A673 (cell line): ENCODE results near the gene ZDHHC7.

Source experiments
- EZH2 ChIP-seq: fragments of 200-600 bp; sonication (generic); IDR thresholded peaks from 2 replicates; pipeline ENCODE4 v1.6.1; 2017; ENCODE audit warnings: borderline replicate concordance, low read depth, mild to moderate bottlenecking, mixed read lengths, antibody characterized with exemption, low read length; ENCODE audit not compliant: poor library complexity, severe bottlenecking
- TF ChIP-seq, protein P1 (sequence below): fragments of 300-800, 200-600 bp; sonication (generic); conservative IDR thresholded peaks from 2 replicates; pipeline ENCODE4 v1.5.1; 2017; ENCODE audit warnings: low read depth, mild to moderate bottlenecking, antibody characterized with exemption, low read length, moderate library complexity, mixed read lengths

DNA sequence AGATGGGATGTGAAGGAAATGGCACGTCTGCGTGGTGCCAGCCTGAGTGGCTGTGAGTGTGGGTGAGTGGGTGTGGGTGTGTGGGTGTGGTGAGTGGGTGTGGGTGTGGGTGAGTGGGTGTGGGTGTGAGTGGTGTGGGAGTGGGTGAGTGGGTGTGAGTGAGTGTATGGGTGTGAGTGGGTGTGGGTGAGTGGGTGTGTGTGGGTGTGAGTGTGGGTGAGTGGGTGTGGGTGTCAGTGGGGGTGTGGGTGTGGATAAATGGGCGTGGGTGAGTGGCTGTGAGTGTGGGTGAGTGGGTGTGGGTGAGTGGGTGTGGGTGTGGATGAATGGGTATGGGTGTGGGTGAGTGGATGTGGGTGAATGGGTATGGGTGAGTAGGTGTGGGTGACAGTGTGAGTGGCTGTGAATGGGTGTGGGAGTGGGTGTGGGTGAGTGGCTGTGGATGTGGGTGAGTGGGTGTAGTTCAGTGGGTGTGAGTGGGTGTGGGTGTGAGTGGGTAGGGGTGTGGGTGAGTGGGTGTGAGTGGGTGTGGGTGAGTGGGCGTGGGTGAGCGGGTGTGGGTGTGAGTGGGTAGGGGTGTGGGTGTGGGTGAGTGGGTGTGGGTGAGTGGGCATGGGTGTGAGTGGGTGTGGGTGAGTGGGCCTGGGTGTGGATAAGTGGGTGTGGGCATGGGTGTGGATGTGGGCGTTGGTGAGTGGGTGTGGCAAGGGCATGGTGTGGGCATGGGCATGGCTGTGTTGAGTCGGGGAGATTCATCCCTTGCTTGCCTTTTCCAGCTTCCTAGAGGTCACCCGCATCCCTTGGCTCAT lies 80.8 kb downstream of the ZDHHC7 start:
- TF ChIP-seq, protein P1, sequence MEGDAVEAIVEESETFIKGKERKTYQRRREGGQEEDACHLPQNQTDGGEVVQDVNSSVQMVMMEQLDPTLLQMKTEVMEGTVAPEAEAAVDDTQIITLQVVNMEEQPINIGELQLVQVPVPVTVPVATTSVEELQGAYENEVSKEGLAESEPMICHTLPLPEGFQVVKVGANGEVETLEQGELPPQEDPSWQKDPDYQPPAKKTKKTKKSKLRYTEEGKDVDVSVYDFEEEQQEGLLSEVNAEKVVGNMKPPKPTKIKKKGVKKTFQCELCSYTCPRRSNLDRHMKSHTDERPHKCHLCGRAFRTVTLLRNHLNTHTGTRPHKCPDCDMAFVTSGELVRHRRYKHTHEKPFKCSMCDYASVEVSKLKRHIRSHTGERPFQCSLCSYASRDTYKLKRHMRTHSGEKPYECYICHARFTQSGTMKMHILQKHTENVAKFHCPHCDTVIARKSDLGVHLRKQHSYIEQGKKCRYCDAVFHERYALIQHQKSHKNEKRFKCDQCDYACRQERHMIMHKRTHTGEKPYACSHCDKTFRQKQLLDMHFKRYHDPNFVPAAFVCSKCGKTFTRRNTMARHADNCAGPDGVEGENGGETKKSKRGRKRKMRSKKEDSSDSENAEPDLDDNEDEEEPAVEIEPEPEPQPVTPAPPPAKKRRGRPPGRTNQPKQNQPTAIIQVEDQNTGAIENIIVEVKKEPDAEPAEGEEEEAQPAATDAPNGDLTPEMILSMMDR, result no peak
- TF ChIP-seq EZH2, result no peak
